Stimulated activated CD4-positive, alpha-beta T cell treated with anti-CD3 and anti-CD28 coated beads, Interleukin-2, amount 100 ng/mL, for 24 hours (primary cell): Measurements from ENCODE around the gene ZSWIM1.
"Not testable (repeated sequence)": the region's sequence is repeated elsewhere in the genome, so short reads cannot be mapped to it uniquely, and the experiment has no call there.

ENCODE experiments used
- DNase-seq, 2 donors: peaks; one replicate each; pipeline ENCODE4 v3.0.0-alpha.2; 2020

ZSWIM1 gene

DNA sequence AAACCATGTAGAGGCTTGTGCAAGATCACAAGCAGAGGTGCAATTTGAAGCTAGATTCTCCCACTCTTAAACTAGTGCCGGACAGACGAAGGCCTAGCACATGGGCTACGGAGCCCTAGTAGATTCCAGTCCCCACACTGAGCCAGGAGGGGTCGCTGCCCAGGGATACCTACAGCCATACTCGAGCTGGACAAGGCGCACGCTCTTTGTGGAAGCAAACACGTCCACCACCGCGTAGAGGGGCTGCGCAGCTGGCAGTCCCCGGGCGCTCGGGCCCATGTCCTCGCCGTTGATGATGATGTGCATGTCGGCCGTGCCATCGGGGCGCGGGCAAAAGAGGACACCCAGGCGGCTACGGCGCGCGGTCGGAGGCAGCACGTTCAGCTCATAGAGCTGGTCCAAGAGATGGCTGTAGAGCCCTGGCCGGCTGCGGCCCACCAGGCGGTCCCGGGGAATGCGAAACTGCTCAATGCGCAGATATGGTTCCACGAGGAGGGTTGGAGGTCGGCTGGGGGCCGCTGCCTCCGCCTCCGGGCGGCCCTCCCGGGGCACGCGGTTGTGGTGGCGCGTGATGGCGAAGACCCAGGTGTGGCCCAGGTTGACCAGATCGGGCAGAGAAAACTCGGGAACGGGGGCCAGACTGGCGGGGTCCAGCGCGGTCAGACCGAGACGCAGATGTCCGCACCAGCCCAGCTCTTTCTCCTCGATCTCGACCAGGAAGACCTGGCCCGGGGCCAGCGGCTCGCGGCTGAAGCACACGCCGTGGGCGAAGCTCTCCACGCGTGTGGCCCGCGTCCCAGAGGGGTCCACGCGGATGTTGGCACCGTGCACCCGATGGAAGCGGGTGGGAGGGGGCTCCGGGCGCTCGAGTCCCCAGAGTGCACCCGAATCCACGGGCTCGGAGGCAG lies 9.3 kb downstream of the ZSWIM1 start:
- DNase-seq: peak; percentile 51 to 57

DNA sequence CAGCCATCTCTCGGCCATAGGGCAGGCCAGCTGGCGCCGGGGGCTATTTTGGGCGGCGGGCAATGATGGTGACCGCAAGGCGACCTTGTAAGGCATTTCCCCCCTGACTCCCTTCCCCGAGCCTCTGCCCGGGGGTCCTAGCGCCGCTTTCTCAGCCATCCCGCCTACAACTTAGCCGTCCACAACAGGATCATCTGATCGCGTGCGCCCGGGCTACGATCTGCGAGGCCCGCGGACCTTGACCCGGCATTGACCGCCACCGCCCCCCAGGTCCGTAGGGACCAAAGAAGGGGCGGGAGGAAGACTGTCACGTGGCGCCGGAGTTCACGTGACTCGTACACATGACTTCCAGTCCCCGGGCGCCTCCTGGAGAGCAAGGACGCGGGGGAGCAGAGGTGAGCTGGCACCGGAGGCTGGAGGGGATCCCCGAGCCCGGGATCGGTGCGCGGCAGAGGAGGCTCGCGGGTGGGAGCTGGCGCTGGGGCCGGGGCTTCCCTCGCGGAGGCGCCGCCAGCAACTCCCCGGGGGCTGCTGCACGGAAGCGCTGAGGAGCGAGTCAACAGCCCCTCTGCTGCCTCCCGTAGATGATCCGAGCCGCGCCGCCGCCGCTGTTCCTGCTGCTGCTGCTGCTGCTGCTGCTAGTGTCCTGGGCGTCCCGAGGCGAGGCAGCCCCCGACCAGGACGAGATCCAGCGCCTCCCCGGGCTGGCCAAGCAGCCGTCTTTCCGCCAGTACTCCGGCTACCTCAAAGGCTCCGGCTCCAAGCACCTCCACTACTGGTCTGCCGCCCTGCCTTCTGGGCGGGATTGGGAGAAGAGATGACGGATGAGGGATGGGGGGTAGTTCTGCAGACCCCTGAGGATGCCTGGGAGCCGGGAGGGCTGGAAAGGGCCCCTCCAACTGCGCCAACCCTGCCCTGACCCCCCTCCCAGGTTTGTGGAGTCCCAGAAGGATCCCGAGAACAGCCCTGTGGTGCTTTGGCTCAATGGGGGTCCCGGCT lies 10.3 kb downstream of the ZSWIM1 start, which contains the start of the genes CTSA and NEURL2:
Gene CTSA, plus strand, starts transcription at position 351 of the 999 bp plus-strand sequence. Its CDS starts 234 bp downstream, at position 585.
Gene NEURL2, minus strand, starts transcription at position 224 of the 999 bp plus-strand sequence. Its CDS starts 217 bp downstream, at position 7.
- DNase-seq: peak; percentile 87 to 90

DNA sequence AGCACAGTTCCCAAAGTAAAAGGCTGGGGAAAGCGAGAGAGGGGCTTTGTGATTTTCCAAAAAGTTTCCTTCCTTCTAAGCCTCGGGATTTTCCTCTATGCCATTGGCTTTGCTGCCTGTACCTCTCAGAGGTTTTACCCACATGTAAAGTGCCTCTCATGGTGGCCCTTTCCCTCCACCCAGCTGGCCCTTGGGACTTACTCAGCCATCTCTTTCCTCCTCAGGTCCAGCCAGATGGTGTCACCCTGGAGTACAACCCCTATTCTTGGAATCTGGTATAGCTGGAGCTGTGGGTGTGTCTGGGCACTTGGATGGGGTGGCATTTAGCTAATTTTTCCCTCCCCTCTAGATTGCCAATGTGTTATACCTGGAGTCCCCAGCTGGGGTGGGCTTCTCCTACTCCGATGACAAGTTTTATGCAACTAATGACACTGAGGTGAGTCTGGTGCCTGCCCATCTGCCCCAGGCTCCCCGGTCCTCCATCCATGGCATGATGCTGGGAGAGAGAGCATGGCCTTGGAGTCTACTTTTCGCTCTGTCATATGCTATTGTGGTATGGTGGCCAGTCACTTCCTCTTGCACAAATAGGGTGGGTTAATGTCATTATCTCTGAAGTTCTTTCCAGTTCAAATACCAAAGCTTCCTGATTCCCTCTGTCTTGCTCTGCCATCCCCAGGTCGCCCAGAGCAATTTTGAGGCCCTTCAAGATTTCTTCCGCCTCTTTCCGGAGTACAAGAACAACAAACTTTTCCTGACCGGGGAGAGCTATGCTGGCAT lies 11.2 kb downstream of the ZSWIM1 start:
- DNase-seq: no peak

DNA sequence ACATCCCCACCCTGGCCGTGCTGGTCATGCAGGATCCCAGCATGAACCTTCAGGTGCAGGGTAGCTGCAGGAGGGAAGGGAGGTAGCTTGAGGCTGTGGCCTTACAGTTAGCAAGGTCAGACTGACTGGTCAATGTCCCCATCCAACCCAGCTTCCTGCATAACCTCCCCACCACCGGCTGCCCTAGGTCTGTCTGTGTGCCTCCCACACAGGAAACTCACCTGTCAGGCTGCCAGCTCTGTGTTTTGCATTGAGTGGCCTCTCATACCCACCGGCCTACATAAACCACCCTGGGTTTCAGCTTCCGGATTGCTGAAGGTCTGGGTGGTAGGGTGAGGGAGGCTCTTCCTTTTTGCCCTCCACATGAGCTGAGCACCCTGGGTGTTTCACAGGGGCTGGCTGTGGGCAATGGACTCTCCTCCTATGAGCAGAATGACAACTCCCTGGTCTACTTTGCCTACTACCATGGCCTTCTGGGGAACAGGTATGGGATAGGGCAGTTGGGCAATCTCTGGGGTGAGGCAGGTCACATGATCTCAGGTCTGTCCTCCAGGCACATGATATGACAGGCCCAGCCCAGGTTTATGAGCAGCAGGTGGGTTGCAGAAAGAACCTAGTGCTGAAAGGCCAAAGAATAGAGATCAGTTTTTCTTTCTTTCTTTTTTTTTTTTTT lies 11.9 kb downstream of the ZSWIM1 start:
- DNase-seq: peak in 1 of 2 donors; percentile 31

DNA sequence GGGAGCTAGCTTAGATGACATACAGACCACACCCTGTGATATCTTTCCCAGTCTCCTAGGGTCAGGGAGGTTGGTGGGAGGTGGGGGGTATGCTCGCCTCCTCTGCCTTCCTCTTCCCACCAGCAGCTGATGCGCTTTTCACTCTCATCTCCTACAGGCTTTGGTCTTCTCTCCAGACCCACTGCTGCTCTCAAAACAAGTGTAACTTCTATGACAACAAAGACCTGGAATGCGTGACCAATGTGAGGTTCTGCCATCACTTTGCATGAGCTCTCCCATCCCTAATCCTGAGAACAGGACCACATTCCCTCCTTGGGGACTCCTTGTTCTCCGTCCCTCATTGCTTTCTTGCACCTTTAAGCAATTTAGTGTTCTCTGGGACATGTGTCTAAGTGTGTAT lies 12.8 kb downstream of the ZSWIM1 start:
- DNase-seq: no peak

DNA sequence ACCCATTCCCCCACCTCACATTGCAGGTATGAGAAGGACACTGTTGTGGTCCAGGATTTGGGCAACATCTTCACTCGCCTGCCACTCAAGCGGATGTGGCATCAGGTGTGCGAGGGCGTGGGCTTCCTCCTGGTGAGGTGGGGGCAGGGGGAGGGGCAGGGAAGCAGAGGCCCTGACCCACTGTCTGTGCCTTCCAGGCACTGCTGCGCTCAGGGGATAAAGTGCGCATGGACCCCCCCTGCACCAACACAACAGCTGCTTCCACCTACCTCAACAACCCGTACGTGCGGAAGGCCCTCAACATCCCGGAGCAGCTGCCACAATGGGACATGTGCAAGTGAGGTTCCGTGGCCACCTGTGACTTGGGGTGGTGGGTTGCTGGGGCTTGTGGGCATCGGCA lies 13.8 kb downstream of the ZSWIM1 start:
- DNase-seq: no peak

DNA sequence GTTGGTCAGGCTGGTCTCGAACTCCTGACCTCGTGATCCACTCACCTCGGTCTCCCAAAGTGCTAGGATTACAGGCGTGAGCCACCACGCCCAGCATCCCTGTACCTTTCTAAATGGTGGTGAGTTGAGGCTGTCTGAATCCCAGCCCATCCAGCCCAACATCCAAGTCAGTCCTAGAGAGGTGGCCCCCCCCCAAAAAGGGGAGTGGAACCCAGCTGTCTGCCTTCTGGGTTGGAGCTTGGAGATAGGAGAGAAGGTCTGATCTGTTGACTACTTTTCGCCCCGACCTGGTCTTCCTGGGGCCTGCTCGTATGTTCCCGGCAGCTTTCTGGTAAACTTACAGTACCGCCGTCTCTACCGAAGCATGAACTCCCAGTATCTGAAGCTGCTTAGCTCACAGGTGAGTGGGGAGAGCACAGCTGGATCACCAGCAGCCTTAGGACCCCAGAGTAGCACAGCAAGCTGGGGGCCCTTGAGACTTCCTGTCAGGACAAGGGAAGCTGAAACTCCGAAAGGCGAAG lies 15.7 kb downstream of the ZSWIM1 start:
- DNase-seq: no peak

DNA sequence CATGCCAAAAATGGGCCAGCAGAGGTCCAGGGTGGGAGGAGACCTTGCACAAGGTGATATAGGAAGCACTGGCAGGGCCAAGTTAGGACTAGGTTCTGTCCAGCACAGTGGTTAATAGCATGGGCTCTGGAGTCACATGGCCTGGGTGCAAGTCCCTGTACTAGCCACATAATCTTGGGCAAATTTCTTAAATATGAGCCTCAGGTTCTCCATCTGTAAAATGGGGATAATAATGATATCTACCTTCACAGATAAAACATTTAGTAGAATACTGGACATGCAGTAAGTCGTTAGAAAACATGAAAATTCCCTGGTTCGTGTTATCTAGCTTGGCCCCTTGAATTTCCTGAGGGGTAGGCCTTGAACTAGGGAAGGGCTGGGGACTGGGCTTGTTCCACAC lies 16.3 kb downstream of the ZSWIM1 start:
- DNase-seq: no peak

DNA sequence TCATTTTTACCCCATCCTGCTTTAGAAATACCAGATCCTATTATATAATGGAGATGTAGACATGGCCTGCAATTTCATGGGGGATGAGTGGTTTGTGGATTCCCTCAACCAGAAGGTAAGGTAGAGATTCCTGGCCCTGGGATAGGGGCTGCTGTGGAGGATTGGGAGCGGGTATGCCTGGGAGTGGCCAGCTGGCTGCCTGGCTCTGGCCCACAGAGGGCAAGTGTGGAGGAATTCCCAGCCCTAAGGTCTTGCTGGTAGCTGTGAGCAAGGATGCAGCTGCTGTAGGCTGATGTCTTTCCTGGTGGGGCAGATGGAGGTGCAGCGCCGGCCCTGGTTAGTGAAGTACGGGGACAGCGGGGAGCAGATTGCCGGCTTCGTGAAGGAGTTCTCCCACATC lies 16.7 kb downstream of the ZSWIM1 start:
- no peak for DNase-seq

DNA sequence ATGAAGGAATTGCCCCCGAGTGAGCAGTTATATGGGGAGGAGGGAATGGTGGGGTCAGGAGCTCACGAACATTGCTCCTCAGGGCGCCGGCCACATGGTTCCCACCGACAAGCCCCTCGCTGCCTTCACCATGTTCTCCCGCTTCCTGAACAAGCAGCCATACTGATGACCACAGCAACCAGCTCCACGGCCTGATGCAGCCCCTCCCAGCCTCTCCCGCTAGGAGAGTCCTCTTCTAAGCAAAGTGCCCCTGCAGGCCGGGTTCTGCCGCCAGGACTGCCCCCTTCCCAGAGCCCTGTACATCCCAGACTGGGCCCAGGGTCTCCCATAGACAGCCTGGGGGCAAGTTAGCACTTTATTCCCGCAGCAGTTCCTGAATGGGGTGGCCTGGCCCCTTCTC lies 17.3 kb downstream of the ZSWIM1 start:
- no peak for DNase-seq

DNA sequence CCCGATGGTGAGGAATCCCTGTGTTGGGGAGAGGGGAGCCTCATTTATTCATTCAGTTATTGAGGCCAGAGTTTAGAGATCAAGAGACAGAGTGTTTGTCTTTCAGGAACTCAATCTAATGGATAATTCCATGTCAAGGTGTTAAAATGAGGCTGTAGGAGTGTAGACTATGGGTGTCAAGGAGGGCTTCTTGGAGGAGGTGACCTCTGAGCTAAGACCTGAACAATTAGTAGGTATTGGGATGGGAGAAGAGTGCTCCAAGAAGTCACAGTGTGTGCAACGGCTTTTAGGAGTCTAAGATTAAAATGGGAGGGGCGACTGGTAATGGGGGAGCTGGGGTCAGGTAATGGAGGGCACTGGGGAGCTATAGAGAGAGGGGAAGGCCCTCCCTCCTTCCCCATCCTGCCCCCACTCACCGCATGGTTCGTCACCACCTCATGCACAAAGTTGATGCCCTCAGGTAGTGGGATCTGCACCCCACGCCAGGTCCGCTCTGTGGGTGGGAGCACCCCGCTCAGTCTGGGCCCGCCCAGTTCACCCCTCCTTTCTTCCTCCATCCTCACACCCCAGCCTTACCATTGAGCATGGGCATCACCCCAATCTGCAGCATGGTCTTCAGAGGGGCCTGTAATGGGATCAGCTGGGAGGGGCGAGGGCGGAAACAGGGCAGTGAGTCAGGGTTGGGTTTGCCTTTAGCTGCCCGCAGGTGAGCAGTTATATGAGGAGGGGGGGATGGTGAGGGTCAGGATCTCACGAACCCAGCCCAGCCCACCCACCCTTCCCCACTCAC lies 18.2 kb downstream of the ZSWIM1 start:
- DNase-seq: no peak

DNA sequence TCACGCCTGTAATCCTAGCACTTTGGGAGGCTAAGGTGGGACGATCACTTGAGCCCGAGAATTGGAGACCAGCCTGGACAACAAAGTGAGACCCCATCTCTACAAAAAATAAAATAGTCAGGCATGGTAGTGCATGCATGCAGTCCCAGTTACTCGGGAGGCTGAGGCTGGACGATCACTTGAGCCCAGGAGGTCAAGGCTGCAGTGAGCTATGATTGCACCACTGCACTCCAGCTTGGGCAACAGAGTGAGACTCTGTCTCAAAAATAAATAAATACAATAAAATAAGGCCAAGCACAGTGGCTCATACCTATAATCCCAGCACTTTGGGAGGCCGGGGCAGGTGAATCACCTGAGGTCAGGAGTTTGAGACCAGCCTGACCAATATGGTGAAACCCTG lies 20.3 kb downstream of the ZSWIM1 start:
- not testable (repeated sequence) for DNase-seq

DNA sequence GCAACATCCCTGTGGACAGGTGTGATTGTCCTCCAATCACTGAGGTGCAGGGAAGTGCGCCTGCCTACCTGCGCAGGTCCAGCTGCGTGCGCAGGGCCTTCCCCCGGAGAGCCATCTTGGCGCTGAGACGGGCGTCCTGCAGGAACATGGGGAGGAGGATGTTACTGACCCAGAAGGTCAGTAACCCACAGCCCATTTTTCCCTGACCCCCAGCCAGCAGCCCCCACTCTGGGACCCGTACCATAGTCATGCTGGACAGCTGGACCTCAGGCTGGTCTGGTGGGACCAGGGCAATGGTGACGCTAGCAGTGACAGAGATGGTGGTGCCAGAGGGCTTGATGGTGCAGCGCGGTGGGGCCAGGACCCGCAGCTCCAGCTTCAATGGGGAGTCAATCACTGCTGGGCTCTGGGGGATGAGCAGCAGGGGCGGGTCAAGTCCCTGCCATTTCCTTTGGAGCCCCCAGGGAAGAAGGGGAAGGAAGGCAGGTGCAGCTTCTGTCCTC lies 21.2 kb downstream of the ZSWIM1 start:
- no peak for DNase-seq

DNA sequence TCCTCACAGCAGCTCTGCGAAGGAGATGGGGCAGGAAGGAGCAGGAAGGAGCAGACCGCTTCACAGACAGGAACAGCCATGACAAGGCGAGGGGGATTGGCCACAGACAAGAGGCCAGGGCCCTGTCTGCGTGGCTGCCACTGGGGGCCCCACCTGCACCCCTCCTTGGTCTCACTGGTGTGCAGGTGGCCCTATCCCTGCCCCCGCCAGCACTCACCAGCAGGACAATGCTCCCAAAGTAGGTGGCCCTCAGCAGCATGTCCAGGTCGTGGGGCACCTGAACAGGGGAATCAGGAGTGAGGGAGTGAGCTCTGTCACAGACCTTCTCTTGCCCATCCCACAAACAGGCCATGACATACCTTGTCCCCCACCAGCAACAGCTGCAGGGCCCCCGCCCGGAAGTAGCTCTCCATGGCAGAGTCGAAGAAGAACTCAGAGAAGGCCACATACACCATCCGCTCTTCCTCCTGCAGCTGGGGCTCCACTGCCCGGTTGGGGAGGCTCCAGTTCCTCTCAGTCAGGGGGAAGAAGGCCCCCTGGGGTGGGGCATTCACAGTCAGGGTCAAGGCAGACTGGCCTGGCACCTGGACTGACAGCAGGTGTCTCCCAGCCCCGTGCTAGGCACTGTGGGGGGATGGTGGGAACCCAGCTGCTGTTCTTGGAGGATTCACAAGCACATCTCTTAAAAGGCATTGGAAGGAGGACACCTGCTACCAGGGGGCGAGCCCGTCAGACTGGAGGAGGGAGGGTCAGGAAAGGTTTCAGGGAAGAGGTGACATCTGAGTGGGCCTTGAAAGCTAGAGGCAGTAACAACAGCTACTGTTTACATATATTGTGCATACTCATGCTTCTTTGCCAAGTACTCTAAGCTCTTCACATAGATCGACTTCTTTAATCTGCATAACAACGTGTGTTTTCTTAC lies 23.8 kb downstream of the ZSWIM1 start:
- DNase-seq: no peak

DNA sequence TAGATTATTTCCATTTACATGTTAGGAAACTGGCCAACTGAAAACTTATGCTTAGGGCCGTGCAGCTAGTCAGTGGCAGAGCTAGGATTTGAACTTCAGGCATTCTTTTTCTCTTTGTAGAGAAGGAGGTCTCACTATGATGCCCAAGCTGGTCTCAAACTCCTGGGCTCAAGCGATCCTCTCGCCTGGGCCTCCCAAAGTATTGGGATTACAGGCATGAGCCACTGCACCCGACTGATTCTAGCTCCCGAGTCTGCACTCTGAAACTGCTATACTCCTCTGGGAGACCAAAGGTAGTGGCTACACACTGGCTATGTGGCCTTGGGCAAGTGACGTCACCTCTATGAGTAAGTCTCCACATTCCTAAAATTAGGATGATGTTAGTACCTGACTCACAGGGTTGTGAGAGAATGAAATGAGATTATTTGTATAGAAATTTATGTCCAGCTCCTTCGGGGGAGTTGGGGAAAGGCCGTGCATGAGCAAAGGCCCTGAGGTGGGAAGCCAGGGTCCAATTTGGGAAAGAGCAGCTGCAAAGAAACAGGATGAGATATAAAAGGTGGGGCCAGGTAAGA lies 24.6 kb downstream of the ZSWIM1 start:
- DNase-seq: no peak

DNA sequence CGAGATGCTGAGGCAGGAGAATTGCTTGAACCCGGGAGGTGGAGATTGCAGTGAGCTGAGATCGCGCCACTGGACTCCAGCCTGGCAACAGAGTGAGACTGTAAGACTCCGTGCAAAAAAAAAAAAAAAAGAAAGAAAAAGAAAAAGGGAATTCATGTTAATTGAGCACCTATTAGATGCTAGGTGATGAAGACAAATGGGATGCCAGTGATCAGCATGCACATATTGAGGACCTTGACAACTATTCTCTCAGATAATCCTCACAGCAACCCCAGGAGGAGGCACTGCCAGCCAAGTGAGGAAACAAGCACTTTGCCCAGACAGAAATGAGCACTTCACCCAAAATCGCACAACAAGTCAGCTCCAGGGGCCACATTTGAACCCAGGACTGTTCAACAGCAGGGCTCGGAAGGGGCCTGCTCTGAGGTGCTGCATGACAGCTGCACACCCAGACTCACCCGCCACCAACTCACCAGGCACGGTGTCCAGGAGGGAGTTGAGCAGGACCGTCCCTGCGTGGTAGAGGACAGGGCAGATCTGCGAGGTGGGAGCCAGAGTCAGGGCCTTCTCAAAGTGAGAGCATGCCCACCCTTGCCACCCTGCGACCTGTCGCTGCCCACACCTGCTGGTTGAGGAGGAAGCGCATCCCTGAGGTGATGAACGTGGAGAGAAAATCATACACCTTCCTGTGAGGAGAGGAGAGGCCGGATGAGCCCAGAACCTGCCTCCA lies 26.4 kb downstream of the ZSWIM1 start:
- no peak for DNase-seq

DNA sequence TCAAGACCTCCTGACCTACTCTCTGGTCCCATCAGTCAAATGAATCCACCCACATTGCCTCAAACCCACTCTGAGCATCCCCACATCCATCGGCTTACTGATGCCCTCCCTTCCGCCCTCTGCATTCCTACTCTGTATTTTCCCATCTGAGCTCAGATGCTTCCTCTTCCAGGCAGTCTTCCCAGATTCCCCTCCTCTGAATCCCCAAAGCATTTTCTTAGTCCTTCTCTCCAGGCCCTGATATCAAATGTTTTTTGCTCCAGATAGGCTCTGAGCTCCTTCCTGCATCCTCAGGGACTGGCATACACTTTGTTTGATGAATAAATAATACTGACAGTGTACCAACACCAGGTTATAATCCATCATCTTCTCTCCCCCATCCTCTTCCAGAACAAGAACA lies 27.1 kb downstream of the ZSWIM1 start:
- DNase-seq: no peak

DNA sequence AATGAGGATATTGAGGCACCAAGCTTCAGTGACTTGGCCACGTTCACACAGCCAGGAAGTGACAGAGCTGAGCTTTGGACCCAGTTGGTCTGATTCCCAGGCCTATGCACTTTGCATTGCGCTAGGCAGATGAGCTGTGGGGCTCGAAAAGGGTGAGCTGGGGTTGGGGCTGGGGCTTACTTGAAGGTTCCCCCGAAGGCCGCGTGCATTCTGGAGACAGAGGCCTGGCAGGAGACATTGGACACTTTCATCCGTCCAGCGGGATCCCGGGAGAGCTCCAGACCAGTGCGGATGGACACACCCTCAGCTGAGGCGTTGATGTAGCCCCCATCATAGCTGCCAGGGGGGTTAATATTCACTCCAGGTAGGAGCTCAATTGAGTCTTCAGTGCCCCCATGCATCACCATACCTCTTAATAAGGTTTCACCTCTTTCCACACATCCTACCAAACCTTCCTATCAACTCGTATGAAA lies 28.3 kb downstream of the ZSWIM1 start:
- DNase-seq: no peak
